Hematopoietic multipotent progenitor cell treated with erythropoietin and hydrocortisone succinate and interleukin-3 and kit ligand, for 4 days (in vitro differentiated cells): Measurements from ENCODE around the gene RXFP2.

Experiments
- DNase-seq: peaks from one replicate; pipeline ENCODE4 v3.0.0-alpha.2; 2015

Gene RXFP2

DNA sequence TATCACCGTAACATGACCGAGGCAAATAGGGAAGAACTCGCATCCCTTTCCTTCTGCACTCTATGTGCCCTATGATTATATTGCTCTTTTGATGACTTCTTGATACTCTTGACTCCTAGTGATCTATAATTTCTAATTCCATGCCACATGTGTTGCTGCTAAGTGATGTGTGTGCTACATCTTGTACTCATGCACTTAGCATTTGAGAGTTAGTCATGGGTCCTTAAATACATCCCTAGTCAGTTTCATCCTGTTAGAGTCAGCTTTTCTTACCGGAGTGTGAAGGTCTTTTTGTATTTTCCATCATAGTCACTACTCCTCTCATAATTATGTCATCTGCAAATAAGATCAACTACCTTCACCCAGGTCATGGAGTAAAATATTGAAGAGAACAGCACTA, 30.2 kb downstream of the RXFP2 start:
- DNase-seq, result no peak

- DNase-seq, result no peak
Measured at GRCh38 chr13:31772231-31772630, 32.9 kb downstream of the RXFP2 start.

GRCh38 chr13:31773538-31773937, 34.2 kb downstream of the RXFP2 start:
- DNase-seq, result no peak

DNA sequence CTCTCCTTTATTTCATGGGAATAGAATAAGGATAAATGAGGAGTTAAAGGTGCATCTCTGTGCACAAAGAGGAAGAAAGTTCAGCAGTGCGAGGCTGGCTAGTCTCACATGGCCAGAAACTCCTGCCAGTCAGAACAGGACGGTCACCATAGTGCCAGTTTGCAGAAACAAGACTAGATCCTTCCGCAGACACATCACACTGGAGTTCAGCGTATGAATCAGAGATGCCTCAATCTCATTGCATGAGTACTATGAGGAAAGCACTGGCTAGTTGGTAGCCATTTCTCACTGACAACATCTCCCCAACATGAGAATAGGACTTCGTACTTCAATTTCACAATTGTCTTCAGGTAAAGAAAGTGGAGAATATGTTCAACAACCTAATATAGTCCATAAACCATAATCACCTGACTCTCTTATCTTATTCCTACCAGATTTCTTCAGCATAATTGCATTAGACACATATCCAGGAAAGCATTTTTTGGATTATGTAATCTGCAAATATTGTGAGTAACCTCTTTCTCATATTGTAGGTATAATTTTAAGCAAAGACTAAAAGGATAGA, 34.9 kb downstream of the RXFP2 start:
- no peak for DNase-seq

DNA sequence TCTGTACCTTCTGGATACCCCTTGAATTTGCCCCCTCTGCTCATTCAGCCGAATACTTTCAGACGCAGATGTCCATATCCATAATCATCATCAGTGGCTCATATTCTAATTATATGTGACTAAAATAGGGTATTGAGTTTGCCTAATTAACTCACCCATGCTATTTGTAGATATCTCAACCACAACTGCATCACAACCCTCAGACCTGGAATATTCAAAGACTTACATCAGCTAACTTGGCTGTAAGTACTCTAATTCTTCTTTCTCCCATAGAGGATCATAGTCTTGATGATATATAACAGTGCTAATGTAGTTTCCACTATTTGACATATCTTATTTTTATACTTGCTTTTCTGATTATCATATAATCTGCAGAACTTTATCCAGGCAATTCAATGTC, 35.8 kb downstream of the RXFP2 start:
- DNase-seq, result no peak

- no peak for DNase-seq
Measured at GRCh38 chr13:31775686-31776085, 36.4 kb downstream of the RXFP2 start.

- DNase-seq, result no peak
Measured at GRCh38 chr13:31781064-31781463, 41.7 kb downstream of the RXFP2 start.

DNA sequence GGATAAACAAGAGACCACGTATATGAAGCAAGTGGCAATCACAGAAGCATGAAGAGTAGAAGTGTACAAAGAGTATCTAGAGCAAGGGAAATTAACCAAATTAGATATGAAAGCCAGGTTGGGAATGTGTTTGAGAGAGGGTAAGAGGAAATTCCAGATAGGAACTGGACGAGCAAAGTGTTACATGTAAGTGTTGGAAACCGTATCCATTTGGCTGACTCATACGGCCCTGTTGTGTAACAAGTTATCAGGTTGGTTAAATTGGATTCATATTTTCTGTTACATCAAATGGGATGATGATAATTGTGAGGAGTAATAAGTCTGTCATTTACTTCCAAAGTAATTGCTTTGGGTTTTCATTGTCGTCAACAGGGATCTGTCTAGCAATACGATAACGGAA, 46.7 kb downstream of the RXFP2 start:
- no peak for DNase-seq

GRCh38 chr13:31790992-31791391, 51.7 kb downstream of the RXFP2 start:
- DNase-seq, result no peak

GRCh38 chr13:31793246-31793645, 53.9 kb downstream of the RXFP2 start:
- DNase-seq, result no peak

GRCh38 chr13:31794452-31794851, 55.1 kb downstream of the RXFP2 start:
- no peak for DNase-seq

- peak; percentile 28 for DNase-seq
Measured at GRCh38 chr13:31797154-31797775, 57.9 kb downstream of the RXFP2 start.

- DNase-seq, result no peak
Measured at GRCh38 chr13:31798189-31798588, 58.9 kb downstream of the RXFP2 start.

- DNase-seq, result peak; percentile 6
Measured at GRCh38 chr13:31801088-31801487, 61.8 kb downstream of the RXFP2 start.

GRCh38 chr13:31803311-31803710, 64.0 kb downstream of the RXFP2 start:
- peak; percentile 74 for DNase-seq

DNA sequence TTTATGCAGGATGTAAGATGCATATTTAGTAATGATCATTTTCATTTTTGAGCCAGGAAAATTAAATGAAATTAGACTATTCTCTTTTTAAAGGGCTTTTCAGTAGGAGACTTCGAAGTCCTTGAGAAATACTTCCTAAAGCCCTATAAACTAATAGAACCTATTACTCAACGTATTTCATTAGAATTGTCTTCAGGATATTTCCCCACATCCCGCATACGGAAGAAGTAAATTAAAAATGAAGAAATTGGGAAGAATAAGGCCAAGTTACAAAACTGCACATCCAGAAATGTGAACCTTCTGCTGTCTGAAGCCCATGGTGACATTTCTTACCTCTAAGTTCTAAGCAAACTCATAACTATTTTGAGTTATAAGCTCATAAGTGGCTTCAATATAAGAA, 66.5 kb downstream of the RXFP2 start:
- no peak for DNase-seq

GRCh38 chr13:31807090-31807541, 67.8 kb downstream of the RXFP2 start:
- peak; percentile 79 for DNase-seq

DNA sequence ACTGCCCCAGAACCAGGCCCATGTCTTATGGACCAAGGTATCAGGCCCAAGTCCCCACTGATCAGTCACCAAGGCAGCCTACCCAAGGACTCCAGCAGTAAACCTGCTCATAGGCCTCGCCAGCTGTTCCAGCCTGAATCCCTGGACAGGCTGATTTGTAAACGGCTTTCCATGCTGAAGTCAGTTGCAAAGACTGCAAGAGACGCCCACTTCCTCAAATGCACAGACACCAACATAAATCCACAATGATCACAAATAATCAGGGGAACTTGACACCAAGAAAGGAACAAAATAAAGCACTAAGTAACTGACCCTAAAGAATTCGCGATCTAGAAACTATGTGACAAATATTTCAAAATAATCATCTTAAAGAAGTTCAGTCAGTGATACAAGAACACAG, 75.2 kb downstream of the RXFP2 start:
- peak; percentile 45 for DNase-seq

GRCh38 chr13:31815361-31816144, 76.2 kb downstream of the RXFP2 start:
- DNase-seq, result no peak

- DNase-seq, result no peak
Measured at GRCh38 chr13:31818236-31818635, 78.9 kb downstream of the RXFP2 start.

DNA sequence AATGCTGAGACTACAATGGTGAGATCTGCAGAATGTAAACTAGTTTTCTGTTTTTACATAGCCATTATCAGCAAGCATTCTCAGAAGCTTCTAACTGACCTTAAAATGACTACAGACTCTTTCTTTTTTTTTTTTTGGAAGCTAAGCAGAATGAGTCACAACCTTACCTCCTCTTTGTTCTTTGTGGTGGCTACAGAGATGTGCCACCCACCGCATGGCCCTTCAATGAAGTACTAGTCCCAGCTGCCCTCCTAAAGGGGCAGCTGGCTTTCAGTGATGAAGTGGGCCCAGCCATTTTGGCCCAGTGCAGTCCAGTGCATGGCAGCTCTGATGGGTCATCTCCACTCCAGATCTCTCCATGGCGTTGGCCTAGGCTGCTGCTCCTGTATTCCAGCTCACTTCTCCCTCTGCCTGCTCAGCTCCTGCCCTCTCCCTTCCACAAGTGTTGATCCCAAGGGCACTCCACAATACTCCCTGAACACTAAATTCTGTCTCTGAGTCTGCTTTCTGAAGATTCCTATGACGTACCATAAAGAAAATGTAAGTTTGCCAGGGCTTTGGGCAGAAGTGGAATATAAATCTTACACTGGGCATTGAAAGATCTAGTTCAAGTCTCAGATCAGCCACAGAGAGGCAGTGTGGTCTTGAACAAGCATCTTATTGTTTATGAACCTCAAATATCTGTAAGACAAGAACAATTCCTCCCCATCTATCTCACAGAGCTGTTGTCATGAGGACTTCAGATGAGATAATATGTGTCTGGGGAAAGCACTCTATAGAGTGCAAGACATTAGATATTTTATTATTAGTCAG, 85.6 kb downstream of the RXFP2 start:
- DNase-seq, result peak; percentile 72

- DNase-seq, result no peak
Measured at GRCh38 chr13:31826521-31826920, 87.2 kb downstream of the RXFP2 start.

- DNase-seq, result no peak
Measured at GRCh38 chr13:31827707-31828106, 88.4 kb downstream of the RXFP2 start.
